Hepatocyte (in vitro differentiated cells): ENCODE data around the gene ZSCAN20. TPM values are rescaled to one million over a fixed set of nuclear protein-coding genes. Genes with fewer than 3 reads are reported as not detected.

Experiments
- DNase-seq: peaks from one replicate; pipeline ENCODE4 v3.0.0-alpha.2; 2016; ENCODE audit warnings: low spot score
- H2AFZ ChIP-seq: fragments of 200-600 bp; sonication (generic); 2 replicates; pipeline ENCODE4 v1.6.0; 2016; ENCODE audit warnings: antibody characterized with exemption, mild to moderate bottlenecking
- H3K27ac ChIP-seq: fragments of 200-600 bp; sonication (generic); 2 replicates; pipeline ENCODE4 v1.5.1; 2016; ENCODE audit warnings: mild to moderate bottlenecking
- H3K27me3 ChIP-seq: fragments of 200-600 bp; sonication (generic); 2 replicates; pipeline ENCODE4 v1.6.1; 2016
- H3K36me3 ChIP-seq: fragments of 200-600 bp; sonication (generic); replicated peaks from 2 replicates; pipeline ENCODE4 v1.5.1; 2016; ENCODE audit warnings: low read depth; ENCODE audit not compliant: insufficient read depth
- H3K4me1 ChIP-seq: fragments of 200-600 bp; sonication (generic); 2 replicates; pipeline ENCODE4 v1.5.1; 2016; ENCODE audit warnings: mild to moderate bottlenecking, moderate library complexity; ENCODE audit not compliant: insufficient read depth
- H3K4me2 ChIP-seq: fragments of 200-600 bp; sonication (generic); 2 replicates; pipeline ENCODE4 v1.6.0; 2016
- H3K4me3 ChIP-seq: fragments of 200-600 bp; sonication (generic); 2 replicates; pipeline ENCODE4 v1.5.1; 2016; ENCODE audit warnings: mild to moderate bottlenecking
- H3K79me2 ChIP-seq: fragments of 200-600 bp; sonication (generic); 2 replicates; pipeline ENCODE4 v1.6.0; 2017; ENCODE audit warnings: mild to moderate bottlenecking
- H3K9me2 ChIP-seq: fragments of 200-600 bp; sonication (generic); replicated peaks from 2 replicates; pipeline ENCODE4 v1.6.0; 2017; ENCODE audit warnings: mild to moderate bottlenecking; ENCODE audit not compliant: insufficient read depth
- H3K9me3 ChIP-seq: fragments of 200-600 bp; sonication (generic); 2 replicates; pipeline ENCODE4 v1.5.1; 2016; ENCODE audit warnings: low read depth, mild to moderate bottlenecking
- H4K20me1 ChIP-seq: fragments of 200-600 bp; sonication (generic); 2 replicates; pipeline ENCODE4 v1.6.0; 2016; ENCODE audit warnings: mild to moderate bottlenecking; ENCODE audit not compliant: insufficient read depth, poor library complexity, severe bottlenecking
- CTCF ChIP-seq: fragments of 200-600 bp; sonication (generic); IDR thresholded peaks from 2 replicates; pipeline ENCODE4 v1.5.1; 2016; ENCODE audit warnings: antibody characterized with exemption, mild to moderate bottlenecking; ENCODE audit not compliant: poor library complexity
- EZH2 ChIP-seq: fragments of 200-600 bp; sonication (generic); IDR thresholded peaks from 2 replicates; pipeline ENCODE4 v1.6.1; 2016; ENCODE audit warnings: antibody characterized with exemption, mild to moderate bottlenecking, borderline replicate concordance
- EZH2phosphoT487 ChIP-seq: fragments of 200-600 bp; sonication (generic); IDR thresholded peaks from one replicate; pipeline ENCODE4 v1.6.1; 2018; ENCODE audit warnings: antibody characterized with exemption, mild to moderate bottlenecking, low read depth, moderate library complexity; ENCODE audit not compliant: unreplicated experiment, severe bottlenecking
- WGBS: methylation state at CpG from one replicate; pipeline ENCODE4 v1.1.6; 2016; ENCODE audit warnings: low lambda C conversion rate; ENCODE audit errors: missing lambda C conversion rate; 5-methylcytosine and 5-hydroxymethylcytosine counted together
- polyA plus RNA-seq: library from polyadenylated mRNA; unstranded; fragments of >200 nt; fragmentation: Nextera tagmentation; extraction: Ambion mirVana; gene quantifications from 2 replicates; pipeline ENCODE4 v1.2.1, GENCODE V29; 2016
- total RNA-seq: library from RNA; depleted of rRNA; stranded (reverse); fragments of >200 nt; gene quantifications from 2 replicates; pipeline ENCODE4 v1.2.3, GENCODE V29; 2014

Gene ZSCAN20
- total and polyA plus RNA-seq, 2 experiments from 2014 or later: 0.98 to 6.8 TPM

- H4K20me1 ChIP-seq: no peaks in the 10 kb centered on the region
- DNase-seq: no peak
- WGBS: 96% methylated on average over 8 of the region's 8 CpGs
- no peak overlapping the region for H2AFZ ChIP-seq
- H3K27ac ChIP-seq: no peak overlapping the region
- H3K36me3 ChIP-seq: no peaks in the 10 kb centered on the region
- no peaks in the 10 kb centered on the region for H3K27me3 ChIP-seq
- H3K79me2 ChIP-seq: no peaks in the 10 kb centered on the region
- H3K4me1 ChIP-seq: no peaks in the 10 kb centered on the region
- no peaks in the 10 kb centered on the region for H3K9me2 ChIP-seq
- H3K4me3 ChIP-seq: no peak overlapping the region
- no peak overlapping the region for H3K4me2 ChIP-seq
- TF ChIP-seq EZH2phosphoT487: no peak
- no peaks in the 10 kb centered on the region for H3K9me3 ChIP-seq
Measured at GRCh38 chr1:33454646-33455282, 17.7 kb upstream of the ZSCAN20 start.

GRCh38 chr1:33455539-33456501 is 16.6 kb upstream of the ZSCAN20 start:
- no peaks in the 10 kb centered on the region for H3K27me3 ChIP-seq
- H3K4me2 ChIP-seq: no peak overlapping the region
- no peaks in the 10 kb centered on the region for H3K79me2 ChIP-seq
- DNase-seq: peak; percentile 80
- 67% methylated on average over 8 of the region's 8 CpGs for WGBS
- no peaks in the 10 kb centered on the region for H3K9me3 ChIP-seq
- H3K4me3 ChIP-seq: no peak overlapping the region
- no peaks in the 10 kb centered on the region for H3K9me2 ChIP-seq
- H3K27ac ChIP-seq: no peak overlapping the region
- no peak for TF ChIP-seq EZH2phosphoT487
- TF ChIP-seq CTCF: peak; percentile 79
- no peaks in the 10 kb centered on the region for H3K4me1 ChIP-seq
- H2AFZ ChIP-seq: no peak overlapping the region
- no peaks in the 10 kb centered on the region for H4K20me1 ChIP-seq
- no peaks in the 10 kb centered on the region for H3K36me3 ChIP-seq

GRCh38 chr1:33456502-33456886 is 16.0 kb upstream of the ZSCAN20 start:
- Histone ChIP-seq H4K20me1 (no peaks in the 10 kb centered on the region), H3K36me3 (no peaks in the 10 kb centered on the region), H3K4me3 (no peak overlapping the region), H3K4me2 (no peak overlapping the region), H3K9me3 (no peaks in the 10 kb centered on the region), H3K27ac (no peak overlapping the region), H3K4me1 (no peaks in the 10 kb centered on the region), H2AFZ (no peak overlapping the region), H3K27me3 (no peaks in the 10 kb centered on the region), H3K9me2 (no peaks in the 10 kb centered on the region), H3K79me2 (no peaks in the 10 kb centered on the region)
- DNase-seq: no peak
- no peak for TF ChIP-seq CTCF
- TF ChIP-seq EZH2phosphoT487: no peak
- no peak for TF ChIP-seq EZH2
- WGBS: 84% methylated on average over 6 of the region's 6 CpGs

GRCh38 chr1:33459691-33460090 is 12.8 kb upstream of the ZSCAN20 start:
- Histone ChIP-seq H4K20me1 (no peaks in the 10 kb centered on the region), H2AFZ (no peak overlapping the region), H3K27me3 (no peaks in the 10 kb centered on the region), H3K79me2 (no peaks in the 10 kb centered on the region), H3K9me3 (no peaks in the 10 kb centered on the region), H3K27ac (no peak overlapping the region), H3K4me3 (no peak overlapping the region), H3K36me3 (no peaks in the 10 kb centered on the region), H3K9me2 (no peaks in the 10 kb centered on the region), H3K4me1 (no peaks in the 10 kb centered on the region), H3K4me2 (no peak overlapping the region)
- 91% methylated on average over 4 of the region's 4 CpGs for WGBS
- no peak for DNase-seq
- no peak for TF ChIP-seq CTCF
- no peak for TF ChIP-seq EZH2phosphoT487
- no peak for TF ChIP-seq EZH2
